GM19438 (cell line): Measurements from ENCODE around the gene EVA1A.

Source experiments
- ATAC-seq: cut with Tn5 transposase; IDR thresholded peaks from one replicate; pipeline ENCODE4 v1.9.1; 2021; ENCODE audit warnings: low read depth; ENCODE audit not compliant: unreplicated experiment

EVA1A gene

GRCh38 chr2:75521225-75521872 lies 39.4 kb downstream of the EVA1A start:
- no peak for ATAC-seq

GRCh38 chr2:75519843-75520242 lies 40.9 kb downstream of the EVA1A start:
- no peak for ATAC-seq

- no peak for ATAC-seq
Measured at GRCh38 chr2:75518638-75519465, 41.9 kb downstream of the EVA1A start.

- ATAC-seq = no peak
Measured at GRCh38 chr2:75517547-75518230, 43.0 kb downstream of the EVA1A start.

GRCh38 chr2:75516378-75517360 lies 44.1 kb downstream of the EVA1A start:
- ATAC-seq = no peak

- ATAC-seq = no peak
Measured at GRCh38 chr2:75515584-75516368, 45.0 kb downstream of the EVA1A start.

- ATAC-seq = no peak
Measured at GRCh38 chr2:75513616-75514170, 47.0 kb downstream of the EVA1A start.

GRCh38 chr2:75512455-75513212 lies 48.1 kb downstream of the EVA1A start:
- ATAC-seq = no peak

GRCh38 chr2:75506101-75506697 lies 54.5 kb downstream of the EVA1A start:
- no peak for ATAC-seq

GRCh38 chr2:75505012-75505411 lies 55.7 kb downstream of the EVA1A start:
- no peak for ATAC-seq

- ATAC-seq = no peak
Measured at GRCh38 chr2:75503048-75503607, 57.6 kb downstream of the EVA1A start.

GRCh38 chr2:75500633-75501032 lies 60.1 kb downstream of the EVA1A start:
- ATAC-seq = no peak

- no peak for ATAC-seq
Measured at GRCh38 chr2:75499534-75499933, 61.2 kb downstream of the EVA1A start.

GRCh38 chr2:75498907-75499306 lies 61.8 kb downstream of the EVA1A start:
- ATAC-seq = no peak

GRCh38 chr2:75497256-75497655 lies 63.5 kb downstream of the EVA1A start:
- ATAC-seq = no peak

GRCh38 chr2:75495862-75496261 lies 64.9 kb downstream of the EVA1A start:
- ATAC-seq = no peak

- no peak for ATAC-seq
Measured at GRCh38 chr2:75494137-75494769, 66.5 kb downstream of the EVA1A start.
